IPS-15b (cell line): ENCODE results near the gene USP32.
A peak's percentile ranks its signal among the peaks of the same experiment; 100 is the strongest.

ENCODE experiments used
- H3K27me3 ChIP-seq: one replicate; pipeline ENCODE4 v1.6.1; 2013; ENCODE audit warnings: low read length; ENCODE audit not compliant: control insufficient read depth, insufficient read depth
- H3K36me3 ChIP-seq: one replicate; pipeline ENCODE4 v1.6.1; 2013; ENCODE audit warnings: low read length; ENCODE audit not compliant: control insufficient read depth, insufficient read depth
- H3K4me1 ChIP-seq: one replicate; pipeline ENCODE4 v1.6.1; 2013; ENCODE audit warnings: mild to moderate bottlenecking, low read length; ENCODE audit not compliant: control insufficient read depth, insufficient read depth
- H3K4me3 ChIP-seq: one replicate; pipeline ENCODE4 v1.5.1; 2013; ENCODE audit warnings: low read depth, low read length
- H3K9ac ChIP-seq: one replicate; pipeline ENCODE4 v1.6.1; 2013; ENCODE audit warnings: low read depth, mild to moderate bottlenecking, low read length
- H3K9me3 ChIP-seq: one replicate; pipeline ENCODE4 v1.6.1; 2013; ENCODE audit warnings: mild to moderate bottlenecking, low read length; ENCODE audit not compliant: control insufficient read depth, insufficient read depth

USP32 gene

DNA sequence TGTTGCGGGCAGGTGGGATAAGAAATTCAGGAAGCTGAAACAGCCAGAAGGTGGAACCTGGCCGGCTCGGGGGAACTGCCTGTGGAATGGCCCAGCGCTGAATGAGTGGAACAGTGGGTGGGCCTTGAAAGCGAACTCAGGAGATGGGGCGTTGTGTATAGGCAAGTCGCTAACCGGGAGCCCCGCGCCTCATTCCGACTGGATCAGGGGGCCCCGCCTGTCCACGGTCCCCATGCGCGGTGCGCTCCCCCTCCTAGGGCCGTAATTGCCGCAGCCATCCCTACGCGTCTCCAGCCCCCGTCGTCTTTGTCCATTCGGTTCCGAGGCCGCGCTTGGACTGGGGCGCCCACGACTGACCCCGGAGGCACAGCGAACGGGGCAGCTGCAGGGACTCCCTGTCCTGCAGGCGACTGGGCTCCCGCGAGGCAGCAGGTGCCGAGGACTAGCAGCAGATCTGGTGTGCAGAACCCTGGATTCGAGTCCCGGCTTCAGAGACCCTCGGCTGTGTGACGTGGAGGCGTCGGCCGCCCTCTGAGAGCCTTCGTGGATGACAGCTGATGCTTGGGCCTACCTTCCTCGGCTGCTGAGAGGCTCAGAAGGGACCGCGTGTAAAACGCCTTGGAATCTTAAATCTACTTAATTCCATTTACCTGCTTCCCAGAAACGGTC is 253.0 kb downstream of the USP32 start:
- Histone ChIP-seq H3K4me1 (peaks cover 8% of the 10 kb centered on the region), H3K27me3 (peaks cover 79% of the 10 kb centered on the region), H3K9ac (no peak overlapping the region), H3K9me3 (no peaks in the 10 kb centered on the region), H3K4me3 (peak overlapping the region; percentile 52), H3K36me3 (no peaks in the 10 kb centered on the region)

- H3K9me3 ChIP-seq, result no peaks in the 10 kb centered on the region
- peaks cover 75% of the 10 kb centered on the region for H3K27me3 ChIP-seq
- H3K36me3 ChIP-seq, result no peaks in the 10 kb centered on the region
- H3K4me3 ChIP-seq, result no peak overlapping the region
- H3K9ac ChIP-seq, result no peak overlapping the region
- peaks cover 5% of the 10 kb centered on the region for H3K4me1 ChIP-seq
These were observed 254.2 kb downstream of the USP32 start for GRCh38 chr17:60137731-60138130.

- H3K4me3 ChIP-seq, result peak overlapping the region; percentile 92
- H3K9me3 ChIP-seq, result no peaks in the 10 kb centered on the region
- peaks cover 67% of the 10 kb centered on the region for H3K27me3 ChIP-seq
- H3K9ac ChIP-seq, result no peak overlapping the region
- no peaks in the 10 kb centered on the region for H3K36me3 ChIP-seq
- H3K4me1 ChIP-seq, result peaks cover 2% of the 10 kb centered on the region
These were observed 255.8 kb downstream of the USP32 start for GRCh38 chr17:60135951-60136666.

DNA sequence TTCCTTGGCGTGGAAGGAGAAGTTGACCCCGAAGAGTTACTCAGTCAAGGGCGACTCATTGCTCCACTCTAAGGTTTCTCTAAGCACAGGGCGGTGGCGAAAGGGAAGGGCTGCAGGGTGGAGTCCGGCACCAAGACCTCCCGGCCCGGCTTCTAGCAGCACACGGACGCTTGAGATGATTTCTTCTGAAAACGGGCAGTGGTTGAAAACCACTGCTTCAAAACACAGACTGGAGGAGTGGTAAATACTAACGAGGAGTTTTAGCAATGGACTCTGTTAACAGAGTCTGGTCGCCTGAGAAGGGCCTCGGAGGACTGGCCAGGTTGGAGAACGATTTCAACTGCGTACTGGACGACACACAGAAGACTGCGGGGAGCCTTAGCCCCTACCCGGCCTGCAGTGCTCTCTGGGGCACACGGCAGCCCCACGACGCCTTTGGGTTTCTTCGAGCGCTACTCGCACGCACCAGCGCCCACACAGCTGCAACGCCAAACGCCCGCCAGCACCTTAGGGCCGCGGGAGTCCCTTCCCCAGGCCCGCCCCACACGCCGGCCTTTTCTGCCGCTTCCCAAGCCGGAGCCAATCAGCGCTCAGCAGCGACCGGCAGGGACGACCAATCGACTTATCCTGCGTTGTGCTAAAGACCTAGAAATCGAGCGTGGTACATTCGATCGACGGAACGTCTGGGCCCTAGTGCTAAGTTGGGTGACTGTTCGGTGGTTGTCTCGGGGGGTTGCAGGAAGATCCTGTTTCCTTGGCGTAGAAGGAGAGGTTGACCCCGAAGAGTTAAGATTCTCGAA is 256.6 kb downstream of the USP32 start:
- Histone ChIP-seq H3K27me3 (peaks cover 59% of the 10 kb centered on the region), H3K9ac (peak overlapping the region; percentile 83), H3K4me1 (no peaks in the 10 kb centered on the region), H3K9me3 (no peaks in the 10 kb centered on the region), H3K4me3 (peak overlapping the region; percentile 92), H3K36me3 (no peaks in the 10 kb centered on the region)

GRCh38 chr17:60134396-60135150 is 257.4 kb downstream of the USP32 start:
- Histone ChIP-seq H3K9ac (peak overlapping the region; percentile 83), H3K9me3 (no peaks in the 10 kb centered on the region), H3K4me3 (peak overlapping the region; percentile 92), H3K27me3 (peaks cover 52% of the 10 kb centered on the region), H3K4me1 (no peaks in the 10 kb centered on the region), H3K36me3 (no peaks in the 10 kb centered on the region)

DNA sequence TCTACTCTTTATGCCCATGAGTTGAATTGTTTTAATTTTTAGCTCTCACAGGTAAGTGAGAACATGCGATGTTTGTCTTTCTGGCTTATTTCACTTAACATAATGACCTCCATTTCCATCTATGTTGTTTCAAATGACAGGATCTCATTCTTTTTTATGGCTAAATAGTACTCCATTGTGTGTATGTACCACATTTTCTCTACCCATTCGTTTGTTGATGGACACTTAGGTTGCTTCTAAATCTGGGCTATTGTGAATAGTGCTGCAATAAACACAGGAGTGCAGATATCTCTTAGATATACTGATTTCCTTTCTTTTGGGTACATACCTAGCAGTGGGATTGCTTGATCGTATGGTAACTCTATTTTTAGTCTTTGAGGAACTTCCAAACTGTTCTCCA is 261.5 kb downstream of the USP32 start:
- H3K9ac ChIP-seq, result no peak overlapping the region

DNA sequence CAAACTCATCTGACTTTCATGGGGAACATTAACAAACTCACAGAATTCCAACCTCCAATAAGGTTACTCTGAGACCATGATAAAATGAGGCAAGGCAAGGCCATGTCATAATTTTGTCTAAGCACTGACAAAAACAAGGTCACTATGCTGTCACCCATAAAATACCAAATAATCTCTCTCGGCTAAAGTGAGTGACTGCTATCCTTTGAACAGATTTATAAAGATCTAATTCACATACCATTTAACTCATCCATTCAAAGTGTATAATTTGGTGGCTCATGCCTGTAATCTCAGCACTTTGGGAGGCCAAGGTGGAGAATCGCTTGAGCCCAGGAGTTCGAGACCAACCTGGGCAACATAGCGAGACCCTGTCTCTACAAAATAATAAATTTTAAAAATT is 262.8 kb downstream of the USP32 start:
- H3K9ac ChIP-seq, result no peak overlapping the region
- no peaks in the 10 kb centered on the region for H3K4me1 ChIP-seq
- H3K27me3 ChIP-seq, result peaks cover 10% of the 10 kb centered on the region
- no peaks in the 10 kb centered on the region for H3K9me3 ChIP-seq
- no peak overlapping the region for H3K4me3 ChIP-seq
- no peaks in the 10 kb centered on the region for H3K36me3 ChIP-seq

More for the DNA sequence above, 261.5 kb downstream of the USP32 start:
- H3K9me3 ChIP-seq, result no peaks in the 10 kb centered on the region
- no peak overlapping the region for H3K4me3 ChIP-seq
- no peaks in the 10 kb centered on the region for H3K36me3 ChIP-seq
- peaks cover 19% of the 10 kb centered on the region for H3K27me3 ChIP-seq
- no peaks in the 10 kb centered on the region for H3K4me1 ChIP-seq
